Mesangial cell (primary cell): ENCODE results near the gene PREX1. TPM values are rescaled to one million over a fixed set of nuclear protein-coding genes. Genes with fewer than 3 reads are reported as not detected.

ENCODE experiments used
- total RNA-seq: library from RNA; depleted of rRNA; stranded (reverse); fragments of >200 nt; gene quantifications from 2 replicates; pipeline ENCODE4 v1.2.3, GENCODE V29; 2015

PREX1 gene
- 1.1 and 3.9 TPM in 2 replicates for total RNA-seq

DNA sequence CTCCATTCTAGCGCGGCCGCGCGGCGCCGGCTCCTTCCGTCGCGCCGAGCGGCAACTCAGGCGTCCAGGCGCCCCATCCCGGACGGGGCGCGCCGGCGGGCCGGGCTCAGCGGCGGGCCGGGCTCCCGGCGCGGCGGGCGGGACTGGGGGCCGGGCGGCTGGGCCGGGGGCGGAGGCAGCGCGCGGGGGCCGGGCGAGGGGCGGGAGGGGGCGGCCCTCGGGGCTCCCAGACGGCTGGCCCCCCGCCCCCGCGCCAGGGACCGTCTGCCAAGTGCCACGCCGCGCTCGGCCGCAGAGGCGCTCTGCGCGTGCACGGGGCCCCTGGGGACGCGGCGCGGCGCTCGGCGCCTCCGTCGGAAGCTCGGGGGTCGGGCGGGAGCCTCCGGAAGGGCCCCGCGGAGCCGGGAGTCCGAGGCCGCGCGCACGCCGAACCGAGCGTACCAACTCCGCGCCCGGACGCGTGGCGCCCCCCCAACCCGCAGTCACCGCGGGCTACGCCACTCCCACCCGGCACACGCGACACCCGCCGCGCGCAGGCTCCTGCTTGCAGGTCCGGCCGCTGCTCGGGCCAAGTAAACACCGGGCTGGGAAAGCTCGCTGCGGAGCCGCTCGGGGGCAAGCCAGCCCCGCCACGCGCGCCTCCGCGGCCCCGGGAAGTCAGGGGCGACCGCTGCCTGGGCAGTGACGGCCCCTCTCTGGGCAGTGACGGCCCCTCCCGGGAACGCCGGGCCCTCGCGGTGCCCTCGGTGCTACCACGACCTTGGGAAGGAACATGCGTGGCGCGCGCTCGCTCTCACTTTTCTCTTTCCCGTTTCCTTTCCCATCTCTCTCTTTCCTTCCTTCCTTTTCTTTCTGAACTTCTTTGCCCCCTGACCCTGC is at the start of gene PREX1:
PREX1 (minus strand) TSS at position 145 of the 879 bp plus-strand sequence; CDS start at position 6, 139 bp downstream.

Other genes with a start within 250 kb of the PREX1 start
- 14.3 and 15.6 TPM in 2 replicates for gene ARFGEF2, start 93.7 kb upstream of the PREX1 start, total RNA-seq
- 31.1 and 133 TPM in 2 replicates for gene CSE1L, start 218.3 kb upstream of the PREX1 start, total RNA-seq